ENCODE data around the gene ZMYM1. TPM values are rescaled to one million over a fixed set of nuclear protein-coding genes. Genes with fewer than 3 reads are reported as not detected.

ZMYM1 gene
- total and polyA plus RNA-seq, 2 of the 8 experiments (the other 6 are each of a cell fraction or from before 2014, with no cell fraction given): 10.0 to 41.3 TPM

GRCh38 chr1:35049116-35049515, 30.1 kb upstream of the ZMYM1 start (continued):
- TF ChIP-seq GABPA (IDR thresholded peaks at IDR 0.05; ENCODE audit: borderline replicate concordance, insufficient read depth, low read length) (no peak), CHD1 (IDR thresholded peaks at IDR 0.05; ENCODE audit: low read depth, low read length) (no peak)
